Measurements from ENCODE around the gene IL31.

Gene IL31

GRCh38 chr12:122127839-122128238 is 46.2 kb downstream of the IL31 start:
- DNase-seq: no peak

DNA sequence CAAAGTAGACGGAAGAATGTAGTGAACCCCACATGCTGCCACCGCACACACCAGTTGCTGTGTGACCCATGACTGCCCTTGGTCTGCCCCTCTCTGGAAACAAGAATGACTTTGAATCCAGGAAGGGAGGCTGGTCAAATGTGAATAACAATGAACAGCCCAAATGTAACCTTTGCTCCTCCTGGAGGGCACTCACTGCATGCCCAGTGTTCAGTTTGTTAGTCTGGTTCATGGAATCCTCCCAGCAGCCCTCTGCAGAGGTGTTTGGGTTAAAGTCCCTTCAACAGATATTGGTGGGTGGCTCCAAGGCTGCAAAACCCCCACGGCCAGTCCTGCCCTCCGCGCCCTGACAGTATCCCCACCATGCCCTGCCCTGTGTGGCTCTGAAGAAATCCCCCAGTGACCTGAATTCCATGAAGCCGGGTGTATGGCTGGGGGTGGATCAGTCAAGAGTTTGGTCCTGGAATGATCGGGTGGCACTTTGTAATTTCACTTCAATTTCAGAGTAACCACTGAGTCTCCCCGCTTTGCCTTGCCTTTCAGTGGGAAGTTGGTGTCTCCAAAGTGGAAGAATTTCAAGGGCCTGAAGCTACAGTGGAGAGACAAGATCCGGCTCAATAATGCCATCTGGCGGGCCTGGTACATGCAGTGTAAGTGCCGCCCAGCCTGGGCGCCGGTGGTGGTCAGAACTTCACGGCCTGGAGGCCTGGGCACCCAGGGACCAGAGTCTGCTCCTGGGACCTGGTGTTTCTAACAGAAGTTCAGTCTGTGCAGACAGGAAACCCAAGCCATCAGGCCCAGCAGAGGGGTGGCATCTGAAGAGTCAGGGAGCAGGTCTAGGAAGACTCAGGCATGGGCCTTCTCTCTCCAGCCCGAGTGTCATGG is 47.1 kb downstream of the IL31 start:
- DNase-seq: no peak

- DNase-seq: no peak
These were observed 47.7 kb downstream of the IL31 start for GRCh38 chr12:122126342-122126635.

DNA sequence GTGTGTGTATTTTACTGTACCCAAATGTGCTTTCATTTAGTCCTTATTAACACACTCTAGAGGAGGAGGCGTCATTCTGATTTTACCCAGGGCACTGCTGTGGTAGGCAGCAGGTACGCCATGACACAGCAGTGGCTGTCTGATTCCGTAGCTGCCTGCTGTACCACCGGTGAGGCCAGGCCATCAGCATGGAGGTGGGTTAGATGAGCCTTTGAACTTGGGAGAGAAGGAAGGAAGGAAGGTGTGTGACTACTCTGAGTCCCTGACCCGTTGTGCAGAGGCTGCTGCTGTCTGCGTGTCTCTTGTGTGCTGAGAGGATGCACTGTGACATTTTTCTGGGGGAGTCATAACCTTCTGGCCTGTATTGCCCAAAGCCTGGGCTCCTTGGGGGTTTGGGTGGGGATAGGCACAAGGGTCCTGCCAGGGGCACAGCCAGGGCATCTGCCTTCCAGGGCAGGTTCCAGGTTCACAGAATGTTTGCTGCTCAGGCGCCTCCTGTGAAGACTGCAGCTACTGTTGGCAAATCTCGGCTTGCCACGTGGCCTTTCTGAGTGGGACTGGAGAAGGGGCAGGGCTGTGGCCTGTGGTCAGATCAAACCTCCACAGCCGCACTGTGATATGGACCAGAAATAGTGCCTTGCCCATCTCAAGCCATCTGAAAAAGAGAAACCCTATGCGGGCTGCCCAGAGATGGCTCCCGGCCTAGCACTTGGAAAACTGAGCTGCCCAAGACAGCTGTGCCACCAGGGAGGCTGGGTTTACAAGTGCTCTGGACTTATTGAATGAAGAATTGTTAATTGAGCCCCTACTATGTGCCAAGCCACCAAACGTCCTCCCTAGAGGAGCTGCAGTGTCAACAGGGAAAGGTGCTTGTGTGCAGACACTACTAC is 48.3 kb downstream of the IL31 start:
- no peak for DNase-seq

DNA sequence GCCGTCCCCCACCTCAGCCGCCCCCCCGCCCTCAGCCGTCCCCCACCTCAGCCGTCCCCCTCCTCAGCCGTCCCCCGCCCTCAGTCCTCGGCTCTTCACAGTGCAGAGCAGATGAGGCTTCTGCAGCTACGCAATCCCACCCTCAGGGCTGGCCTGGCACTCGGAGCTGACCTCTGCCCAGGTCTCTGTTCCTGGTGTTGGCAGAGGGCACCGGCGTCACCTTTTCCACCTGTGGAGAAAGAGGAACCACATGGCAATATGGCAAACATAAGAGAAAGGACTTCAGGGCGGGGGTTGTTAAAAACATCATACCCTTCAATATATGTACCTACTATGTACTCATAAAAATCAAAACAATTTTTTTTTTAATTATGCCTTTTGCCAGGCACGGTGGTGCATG is 49.7 kb downstream of the IL31 start:
- no peak for DNase-seq

GRCh38 chr12:122123761-122124145 is 50.3 kb downstream of the IL31 start:
- no peak for DNase-seq

GRCh38 chr12:122123051-122123760 is 50.8 kb downstream of the IL31 start:
- DNase-seq: peak; percentile 61

All from fibroblast of skin of abdomen (primary cell).